Activated CD8-positive, alpha-beta T cell treated with anti-CD3 and anti-CD28 coated beads for 36 hours (primary cell): ENCODE results near the gene ZNF766. TPM values are rescaled to one million over a fixed set of nuclear protein-coding genes. Genes with fewer than 3 reads are reported as not detected.
"Not testable (repeated sequence)": the region's sequence is repeated elsewhere in the genome, so short reads cannot be mapped to it uniquely, and the experiment has no call there.

Experiments
- ATAC-seq: fragments of 200-7000 bp; cut with Tn5 transposase; one replicate; pipeline ENCODE4 v1.10.0; 2021; ENCODE audit warnings: mild to moderate bottlenecking, moderate library complexity
- CTCF ChIA-PET: fragments of 350-600 bp; sonication (Branson Sonifier 250); formaldehyde crosslinking; loops from one replicate; lab custom pipeline; 2021; ENCODE audit warnings: antibody characterized with exemption; lab: Charles Lee
- POLR2A ChIA-PET: fragments of 350-600 bp; sonication (Branson Sonifier 250); formaldehyde crosslinking; loops from one replicate; lab custom pipeline; 2021; ENCODE audit warnings: antibody characterized with exemption; lab: Charles Lee
- DNase-seq: peaks from one replicate; pipeline ENCODE4 v3.0.0-alpha.2; 2020
- H3K27ac Mint-ChIP-seq: one replicate; pipeline ENCODE4 v1.8.0; 2021; ENCODE audit warnings: mild to moderate bottlenecking, mixed read lengths
- H3K27me3 Mint-ChIP-seq: one replicate; pipeline ENCODE4 v1.8.0; 2021; ENCODE audit warnings: mixed read lengths
- H3K36me3 Mint-ChIP-seq: one replicate; pipeline ENCODE4 v1.8.0; 2021; ENCODE audit warnings: low read depth, mixed read lengths
- H3K4me1 Mint-ChIP-seq: one replicate; pipeline ENCODE4 v1.8.0; 2021; ENCODE audit warnings: low read depth, mixed read lengths
- H3K4me3 Mint-ChIP-seq: one replicate; pipeline ENCODE4 v1.8.0; 2021; ENCODE audit warnings: mild to moderate bottlenecking, moderate library complexity, mixed read lengths
- H3K9me3 Mint-ChIP-seq: one replicate; pipeline ENCODE4 v1.8.0; 2021; ENCODE audit warnings: mixed read lengths
- intact Hi-C: fragments of 100-400 bp; cut with micrococcal nuclease; formaldehyde crosslinking; loops from one replicate; pipeline ENCODE4 v1.10.0; 2022
- total RNA-seq, 2 experiments: library from RNA; stranded (reverse); gene quantifications; one replicate each; pipeline ENCODE4 v1.2.3, GENCODE V29; 2021
- TF ChIP-seq, protein P1 (sequence below): fragments of 200-600 bp; IDR thresholded peaks from one replicate; pipeline ENCODE4 v1.8.0; 2022; ENCODE audit warnings: antibody characterized with exemption, mild to moderate bottlenecking

The ZNF766 gene
- total RNA-seq, 2 experiments from 2014 or later: 30.7 to 32.9 TPM

DNA sequence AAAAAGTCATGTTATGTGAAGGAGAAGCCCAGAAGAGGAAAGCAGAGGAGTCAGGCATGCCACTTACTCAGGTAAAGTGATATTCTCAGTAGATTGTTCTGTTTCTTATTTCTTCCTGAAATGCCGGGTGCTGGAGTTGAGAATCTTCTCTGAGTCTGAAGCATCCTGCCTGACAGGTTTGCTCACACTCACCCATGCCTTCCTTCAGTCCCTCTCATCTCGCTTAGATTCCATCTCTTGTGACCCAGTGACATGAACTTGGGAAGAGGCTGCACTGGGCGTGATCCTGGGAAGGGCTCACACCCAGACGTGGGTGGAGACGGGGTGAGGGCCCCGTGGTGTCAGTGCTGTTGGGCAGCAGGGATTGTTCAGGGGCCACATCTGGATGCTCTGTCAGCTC is 8.1 kb downstream of the ZNF766 start:
- intact Hi-C loops: no loop called here
- TF ChIP-seq, protein P1, sequence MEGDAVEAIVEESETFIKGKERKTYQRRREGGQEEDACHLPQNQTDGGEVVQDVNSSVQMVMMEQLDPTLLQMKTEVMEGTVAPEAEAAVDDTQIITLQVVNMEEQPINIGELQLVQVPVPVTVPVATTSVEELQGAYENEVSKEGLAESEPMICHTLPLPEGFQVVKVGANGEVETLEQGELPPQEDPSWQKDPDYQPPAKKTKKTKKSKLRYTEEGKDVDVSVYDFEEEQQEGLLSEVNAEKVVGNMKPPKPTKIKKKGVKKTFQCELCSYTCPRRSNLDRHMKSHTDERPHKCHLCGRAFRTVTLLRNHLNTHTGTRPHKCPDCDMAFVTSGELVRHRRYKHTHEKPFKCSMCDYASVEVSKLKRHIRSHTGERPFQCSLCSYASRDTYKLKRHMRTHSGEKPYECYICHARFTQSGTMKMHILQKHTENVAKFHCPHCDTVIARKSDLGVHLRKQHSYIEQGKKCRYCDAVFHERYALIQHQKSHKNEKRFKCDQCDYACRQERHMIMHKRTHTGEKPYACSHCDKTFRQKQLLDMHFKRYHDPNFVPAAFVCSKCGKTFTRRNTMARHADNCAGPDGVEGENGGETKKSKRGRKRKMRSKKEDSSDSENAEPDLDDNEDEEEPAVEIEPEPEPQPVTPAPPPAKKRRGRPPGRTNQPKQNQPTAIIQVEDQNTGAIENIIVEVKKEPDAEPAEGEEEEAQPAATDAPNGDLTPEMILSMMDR: no peak
- ChIA-PET POLR2A (interaction anchor here (1.5 kb wide), 1 partner anchor 8 kb away, joined by 3 read pairs; the partner anchor contains the start of gene ZNF766), CTCF (no interaction called here)
- no peak for ATAC-seq
- H3K4me1 Mint-ChIP-seq: peaks cover 44% of the 10 kb centered on the region
- peaks cover 81% of the 10 kb centered on the region for H3K36me3 Mint-ChIP-seq
- H3K4me3 Mint-ChIP-seq: no peak overlapping the region
- peaks cover 36% of the 10 kb centered on the region for H3K9me3 Mint-ChIP-seq
- DNase-seq: no peak
- H3K27ac Mint-ChIP-seq: no peak overlapping the region
- no peaks in the 10 kb centered on the region for H3K27me3 Mint-ChIP-seq

DNA sequence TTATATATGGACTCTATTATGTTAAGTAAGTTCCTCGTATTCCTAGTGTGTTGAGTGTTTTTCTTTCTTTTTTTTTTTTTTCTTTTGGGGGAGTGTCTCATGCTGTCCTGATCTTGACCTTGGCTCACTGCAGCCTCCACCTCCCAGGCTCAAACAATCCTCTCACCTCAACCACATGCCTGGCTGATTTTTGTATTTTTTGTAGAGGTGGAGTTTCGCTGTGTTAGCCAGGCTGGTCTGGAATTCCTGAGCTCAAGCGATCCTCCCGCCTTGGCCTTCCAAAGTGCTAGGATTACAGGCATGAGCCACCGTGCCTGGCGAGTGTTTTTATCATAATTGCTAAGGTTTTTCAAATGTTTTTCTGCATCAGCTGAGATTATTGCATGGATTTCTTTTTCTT is 16.9 kb downstream of the ZNF766 start:
- Mint-ChIP-seq H3K27me3 (no peaks in the 10 kb centered on the region), H3K4me3 (no peak overlapping the region), H3K9me3 (peaks cover 43% of the 10 kb centered on the region), H3K4me1 (peaks cover 2% of the 10 kb centered on the region), H3K27ac (no peak overlapping the region), H3K36me3 (peaks cover 93% of the 10 kb centered on the region)
- no peak for ATAC-seq
- DNase-seq: no peak
- ChIA-PET CTCF (no interaction called here), POLR2A (no interaction called here)
- intact Hi-C loops: no loop called here
- TF ChIP-seq, protein P1: no peak

DNA sequence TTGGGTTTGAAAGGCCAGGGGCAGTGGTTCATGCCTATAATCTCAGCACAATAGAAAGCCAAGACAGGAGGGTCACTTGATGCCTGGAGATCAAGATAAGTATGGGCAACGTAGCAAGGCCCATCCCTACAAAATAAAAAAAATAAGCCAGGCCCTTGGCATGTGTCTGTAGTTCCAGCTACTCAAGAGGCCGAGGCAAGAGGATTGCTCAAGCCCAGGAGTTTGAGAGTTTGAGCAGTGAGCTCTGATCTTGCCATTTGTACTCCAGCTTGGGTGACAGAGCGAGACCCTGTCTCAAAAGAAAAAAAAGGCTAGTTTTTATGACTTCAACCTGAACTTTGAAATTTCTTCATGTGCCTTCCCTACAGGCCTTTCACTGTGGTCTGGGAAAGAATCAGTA is 22.4 kb downstream of the ZNF766 start:
- Mint-ChIP-seq H3K4me3 (no peak overlapping the region), H3K4me1 (peaks cover 2% of the 10 kb centered on the region), H3K36me3 (peaks cover 73% of the 10 kb centered on the region), H3K9me3 (peaks cover 42% of the 10 kb centered on the region), H3K27me3 (no peaks in the 10 kb centered on the region), H3K27ac (no peak overlapping the region)
- ChIA-PET POLR2A (no interaction called here), CTCF (no interaction called here)
- intact Hi-C loops: no loop called here
- ATAC-seq (no peak), DNase-seq (no peak)
- TF ChIP-seq, protein P1: no peak

DNA sequence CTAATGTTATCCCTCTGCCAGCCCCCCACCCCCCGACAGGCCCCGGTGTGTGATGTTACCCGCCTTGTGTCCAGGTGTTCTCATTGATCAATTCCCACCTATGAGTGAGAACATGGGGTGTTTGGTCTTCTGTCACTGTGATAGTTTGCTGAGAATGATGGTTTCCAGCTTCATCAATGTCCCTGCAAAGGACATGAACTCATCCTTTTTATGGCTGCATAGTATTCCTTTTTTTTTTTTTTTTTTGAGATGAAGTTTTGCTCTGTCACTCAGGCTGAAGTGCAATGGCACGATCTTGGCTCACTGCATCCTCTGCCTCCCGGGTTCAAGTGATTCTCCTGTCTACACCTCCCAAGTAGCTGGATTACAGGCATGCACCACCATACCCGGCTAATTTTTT is 23.6 kb downstream of the ZNF766 start:
- CTCF ChIA-PET, ATAC-seq, POLR2A ChIA-PET, intact Hi-C loops, DNase-seq, H3K27ac Mint-ChIP-seq, H3K27me3 Mint-ChIP-seq, H3K4me3 Mint-ChIP-seq: not testable (repeated sequence)
- peaks cover 39% of the 10 kb centered on the region for H3K9me3 Mint-ChIP-seq
- peaks cover 70% of the 10 kb centered on the region for H3K36me3 Mint-ChIP-seq
- H3K4me1 Mint-ChIP-seq: peaks cover 12% of the 10 kb centered on the region

DNA sequence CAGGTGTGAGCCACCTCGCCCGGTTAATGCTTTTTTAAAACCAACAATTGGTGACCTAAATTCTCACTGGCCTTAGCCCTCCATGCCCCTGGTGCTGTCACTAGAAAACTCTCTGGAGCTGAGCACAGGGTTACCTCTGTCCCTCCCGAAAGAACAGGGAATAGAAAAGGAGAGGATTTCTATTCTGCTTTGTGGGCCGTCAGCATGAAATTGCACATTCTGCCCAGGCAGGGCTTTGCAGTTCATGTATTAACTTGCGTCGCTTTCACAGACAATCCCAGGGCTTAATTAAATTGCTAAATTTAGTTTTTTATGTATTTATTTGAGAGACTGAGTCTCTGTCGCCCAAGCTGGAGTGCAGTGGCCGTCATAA is 27.0 kb downstream of the ZNF766 start:
- POLR2A ChIA-PET: interaction anchor here (1.0 to 1.4 kb wide), 2 partner anchors 40 to 521 kb away, joined by 3 to 4 read pairs; no protein-coding TSS in a partner anchor
- Mint-ChIP-seq H3K27me3 (no peaks in the 10 kb centered on the region), H3K36me3 (peaks cover 74% of the 10 kb centered on the region), H3K4me3 (peak overlapping the region; percentile 70), H3K9me3 (peaks cover 45% of the 10 kb centered on the region), H3K4me1 (peaks cover 18% of the 10 kb centered on the region), H3K27ac (peak overlapping the region; percentile 47)
- no peak for ATAC-seq
- no peak for DNase-seq
- CTCF ChIA-PET: interaction anchor here (0.6 kb wide), 1 partner anchor 359 kb away, joined by 4 read pairs; no protein-coding TSS in a partner anchor
- TF ChIP-seq, protein P1: no peak
- intact Hi-C loops: no loop called here
